GM18868 (cell line): ENCODE data around the gene PARK7.
"Not testable (repeated sequence)": the region's sequence is repeated elsewhere in the genome, so short reads cannot be mapped to it uniquely, and the experiment has no call there.

Source experiments
- ATAC-seq: cut with Tn5 transposase; IDR thresholded peaks from one replicate; pipeline ENCODE4 v1.9.1; 2021; ENCODE audit warnings: mild to moderate bottlenecking, moderate library complexity; ENCODE audit not compliant: unreplicated experiment

PARK7 gene

GRCh38 chr1:7942214-7942921, 19.1 kb upstream of the PARK7 start:
- no peak for ATAC-seq

- ATAC-seq = no peak
Measured at GRCh38 chr1:7943251-7943650, 18.3 kb upstream of the PARK7 start.

- no peak for ATAC-seq
Measured at GRCh38 chr1:7948960-7949359, 12.6 kb upstream of the PARK7 start.

- not testable (repeated sequence) for ATAC-seq
Measured at GRCh38 chr1:7952791-7953190, 8.7 kb upstream of the PARK7 start.

- ATAC-seq = peak; percentile 97
Measured at GRCh38 chr1:7953850-7954609, 7.5 kb upstream of the PARK7 start.

GRCh38 chr1:7954683-7955082, 6.8 kb upstream of the PARK7 start:
- no peak for ATAC-seq

GRCh38 chr1:7956218-7957032, 5.1 kb upstream of the PARK7 start:
- ATAC-seq = no peak

GRCh38 chr1:7960165-7960564, 1.3 kb upstream of the PARK7 start:
- ATAC-seq = no peak

- ATAC-seq = no peak
Measured at GRCh38 chr1:7960867-7961215, 670 bp upstream of the PARK7 start.

- ATAC-seq = peak; percentile 12
Measured at GRCh38 chr1:7962014-7962335, 464 bp downstream of the PARK7 start.

- ATAC-seq = no peak
Measured at GRCh38 chr1:7962636-7963377, 1.3 kb downstream of the PARK7 start.

GRCh38 chr1:7963378-7963730, 1.8 kb downstream of the PARK7 start:
- ATAC-seq = not testable (repeated sequence)

GRCh38 chr1:7963841-7964240, 2.3 kb downstream of the PARK7 start:
- ATAC-seq = not testable (repeated sequence)

GRCh38 chr1:7964476-7964875, 3.0 kb downstream of the PARK7 start:
- ATAC-seq = no peak

GRCh38 chr1:7967196-7967595, 5.7 kb downstream of the PARK7 start:
- no peak for ATAC-seq

- no peak for ATAC-seq
Measured at GRCh38 chr1:7967651-7968050, 6.1 kb downstream of the PARK7 start.

- ATAC-seq = no peak
Measured at GRCh38 chr1:7970246-7970645, 8.7 kb downstream of the PARK7 start.

- ATAC-seq = no peak
Measured at GRCh38 chr1:7971024-7971423, 9.5 kb downstream of the PARK7 start.

GRCh38 chr1:7972285-7972684, 10.8 kb downstream of the PARK7 start:
- no peak for ATAC-seq

- no peak for ATAC-seq
Measured at GRCh38 chr1:7973086-7973485, 11.6 kb downstream of the PARK7 start.

GRCh38 chr1:7975212-7975865, 13.8 kb downstream of the PARK7 start:
- no peak for ATAC-seq
